SK-N-SH treated with all-trans-retinoic acid at 6 μM for 48 hours (cell line): ENCODE results near the gene CNNM3.

Source experiments
- ATAC-seq: fragments of 200-7000 bp; cut with Tn5 transposase; 3 replicates; pipeline ENCODE4 v1.9.1; 2020; ENCODE audit warnings: mild to moderate bottlenecking, moderate library complexity
- BACH2 ChIP-seq: fragments of 250-450 bp; sonication (Bioruptor Pico); IDR thresholded peaks from 2 replicates; pipeline ENCODE4 v1.9.0; 2021; ENCODE audit warnings: mild to moderate bottlenecking, borderline replicate concordance
- CREB5 ChIP-seq: fragments of 250-450 bp; sonication (Bioruptor Pico); IDR thresholded peaks from 2 replicates; pipeline ENCODE4 v1.5.1; 2020; ENCODE audit warnings: low read depth, mild to moderate bottlenecking, moderate library complexity
- CSDC2 ChIP-seq: fragments of 250-450 bp; sonication (Bioruptor Pico); IDR thresholded peaks from 2 replicates; pipeline ENCODE4 v1.5.0; 2020; ENCODE audit warnings: mild to moderate bottlenecking, moderate library complexity
- GLIS3 ChIP-seq: fragments of 250-450 bp; sonication (Bioruptor Pico); IDR thresholded peaks from 2 replicates; pipeline ENCODE4 v1.5.0; 2020; ENCODE audit warnings: mild to moderate bottlenecking, moderate library complexity
- ISL1 ChIP-seq: fragments of 250-450 bp; sonication (Bioruptor Pico); IDR thresholded peaks from 2 replicates; pipeline ENCODE4 v2.1.2; 2022; ENCODE audit warnings: mild to moderate bottlenecking, moderate library complexity
- OSR1 ChIP-seq: fragments of 250-450 bp; sonication (Bioruptor Pico); IDR thresholded peaks from 2 replicates; pipeline ENCODE4 v1.8.0; 2022; ENCODE audit warnings: moderate library complexity, mild to moderate bottlenecking, inconsistent platforms
- POU6F1 ChIP-seq: fragments of 250-450 bp; sonication (Bioruptor Pico); IDR thresholded peaks from 2 replicates; pipeline ENCODE4 v1.8.0; 2021; ENCODE audit warnings: low read depth, mild to moderate bottlenecking, moderate library complexity, borderline replicate concordance
- PPARA ChIP-seq: fragments of 250-450 bp; sonication (Bioruptor Pico); IDR thresholded peaks from 2 replicates; pipeline ENCODE4 v1.5.0; 2020; ENCODE audit warnings: mild to moderate bottlenecking, borderline replicate concordance
- RARB ChIP-seq: fragments of 250-450 bp; sonication (Bioruptor Pico); IDR thresholded peaks from 2 replicates; pipeline ENCODE4 v1.8.0; 2021; ENCODE audit warnings: mild to moderate bottlenecking, moderate library complexity
- SNAI2 ChIP-seq: fragments of 250-450 bp; sonication (Bioruptor Pico); IDR thresholded peaks from 2 replicates; pipeline ENCODE4 v1.5.0; 2020; ENCODE audit warnings: mild to moderate bottlenecking, moderate library complexity
- TCF4 ChIP-seq: fragments of 250-450 bp; sonication (Bioruptor Pico); IDR thresholded peaks from 2 replicates; pipeline ENCODE4 v1.8.0; 2021; ENCODE audit warnings: mild to moderate bottlenecking, moderate library complexity, borderline replicate concordance
- ZC3H10 ChIP-seq: fragments of 250-450 bp; sonication (Bioruptor Pico); IDR thresholded peaks from 2 replicates; pipeline ENCODE4 v1.5.1; 2021; ENCODE audit warnings: mild to moderate bottlenecking, moderate library complexity
- ZFP3 ChIP-seq: fragments of 250-450 bp; sonication (Bioruptor Pico); IDR thresholded peaks from 2 replicates; pipeline ENCODE4 v1.5.0; 2020; ENCODE audit warnings: mild to moderate bottlenecking, moderate library complexity
- ZFP30 ChIP-seq: fragments of 450-650 bp; formaldehyde crosslinking; IDR thresholded peaks from 2 replicates; pipeline ENCODE4 v1.5.0; 2022; ENCODE audit warnings: mild to moderate bottlenecking, moderate library complexity
- ZNF565 ChIP-seq: fragments of 450-650 bp; formaldehyde crosslinking; conservative IDR thresholded peaks from 2 replicates; pipeline ENCODE4 v1.5.0; 2020; ENCODE audit warnings: low read depth, mild to moderate bottlenecking, moderate library complexity
- ZNF70 ChIP-seq: fragments of 450-650 bp; formaldehyde crosslinking; IDR thresholded peaks from 2 replicates; pipeline ENCODE4 v1.5.0; 2020; ENCODE audit warnings: mild to moderate bottlenecking, moderate library complexity
- TF ChIP-seq, protein P1 (sequence below): fragments of 250-450 bp; sonication (Bioruptor Pico); IDR thresholded peaks from 2 replicates; pipeline ENCODE4 v1.5.0; 2020; ENCODE audit warnings: mild to moderate bottlenecking, moderate library complexity
- TF ChIP-seq, protein P2 (sequence below): fragments of 250-450 bp; sonication (Bioruptor Pico); IDR thresholded peaks from 2 replicates; pipeline ENCODE4 v1.8.0; 2020; ENCODE audit warnings: mild to moderate bottlenecking, moderate library complexity, borderline replicate concordance
- TF ChIP-seq, protein P3 (sequence below): fragments of 250-450 bp; sonication (Bioruptor Pico); IDR thresholded peaks from 2 replicates; pipeline ENCODE4 v1.5.1; 2021; ENCODE audit warnings: mild to moderate bottlenecking, moderate library complexity

The CNNM3 gene

DNA sequence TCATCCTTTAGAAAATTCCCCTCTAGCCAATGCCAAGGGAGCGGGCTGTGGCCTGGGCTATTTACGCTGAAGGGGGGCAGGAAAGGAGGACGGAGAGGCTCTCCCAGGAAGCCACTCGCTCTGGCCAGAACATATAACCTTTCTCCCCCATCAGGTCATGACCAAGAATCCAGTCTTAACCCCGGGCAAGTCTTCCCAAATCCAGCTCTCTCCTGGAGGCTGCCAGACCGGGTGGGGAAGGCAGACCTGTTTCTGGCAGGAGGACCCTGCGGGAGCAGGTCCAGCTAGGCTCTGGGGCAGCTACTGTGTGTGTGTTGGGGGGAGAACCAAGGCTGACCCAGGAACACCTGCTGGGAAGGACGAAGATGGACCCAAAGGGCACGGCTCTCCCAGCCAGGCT lies 67.2 kb downstream of the CNNM3 start:
- TF ChIP-seq ISL1 (no peak), TCF4 (CRISPR knock-in tag) (no peak), ZNF565 (CRISPR knock-in tag) (no peak), GLIS3 (no peak), ZC3H10 (CRISPR knock-in tag) (no peak), CSDC2 (CRISPR knock-in tag) (no peak), ZFP3 (no peak), CREB5 (CRISPR knock-in tag) (no peak), ZFP30 (CRISPR knock-in tag) (no peak), ZNF70 (no peak), PPARA (no peak), BACH2 (CRISPR knock-in tag) (no peak), SNAI2 (CRISPR knock-in tag) (no peak), OSR1 (no peak), RARB (CRISPR knock-in tag) (no peak), POU6F1 (CRISPR knock-in tag) (no peak)
- TF ChIP-seq, protein P1, sequence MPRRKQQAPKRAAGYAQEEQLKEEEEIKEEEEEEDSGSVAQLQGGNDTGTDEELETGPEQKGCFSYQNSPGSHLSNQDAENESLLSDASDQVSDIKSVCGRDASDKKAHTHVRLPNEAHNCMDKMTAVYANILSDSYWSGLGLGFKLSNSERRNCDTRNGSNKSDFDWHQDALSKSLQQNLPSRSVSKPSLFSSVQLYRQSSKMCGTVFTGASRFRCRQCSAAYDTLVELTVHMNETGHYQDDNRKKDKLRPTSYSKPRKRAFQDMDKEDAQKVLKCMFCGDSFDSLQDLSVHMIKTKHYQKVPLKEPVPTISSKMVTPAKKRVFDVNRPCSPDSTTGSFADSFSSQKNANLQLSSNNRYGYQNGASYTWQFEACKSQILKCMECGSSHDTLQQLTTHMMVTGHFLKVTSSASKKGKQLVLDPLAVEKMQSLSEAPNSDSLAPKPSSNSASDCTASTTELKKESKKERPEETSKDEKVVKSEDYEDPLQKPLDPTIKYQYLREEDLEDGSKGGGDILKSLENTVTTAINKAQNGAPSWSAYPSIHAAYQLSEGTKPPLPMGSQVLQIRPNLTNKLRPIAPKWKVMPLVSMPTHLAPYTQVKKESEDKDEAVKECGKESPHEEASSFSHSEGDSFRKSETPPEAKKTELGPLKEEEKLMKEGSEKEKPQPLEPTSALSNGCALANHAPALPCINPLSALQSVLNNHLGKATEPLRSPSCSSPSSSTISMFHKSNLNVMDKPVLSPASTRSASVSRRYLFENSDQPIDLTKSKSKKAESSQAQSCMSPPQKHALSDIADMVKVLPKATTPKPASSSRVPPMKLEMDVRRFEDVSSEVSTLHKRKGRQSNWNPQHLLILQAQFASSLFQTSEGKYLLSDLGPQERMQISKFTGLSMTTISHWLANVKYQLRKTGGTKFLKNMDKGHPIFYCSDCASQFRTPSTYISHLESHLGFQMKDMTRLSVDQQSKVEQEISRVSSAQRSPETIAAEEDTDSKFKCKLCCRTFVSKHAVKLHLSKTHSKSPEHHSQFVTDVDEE (CRISPR knock-in tag): no peak
- TF ChIP-seq, protein P2, sequence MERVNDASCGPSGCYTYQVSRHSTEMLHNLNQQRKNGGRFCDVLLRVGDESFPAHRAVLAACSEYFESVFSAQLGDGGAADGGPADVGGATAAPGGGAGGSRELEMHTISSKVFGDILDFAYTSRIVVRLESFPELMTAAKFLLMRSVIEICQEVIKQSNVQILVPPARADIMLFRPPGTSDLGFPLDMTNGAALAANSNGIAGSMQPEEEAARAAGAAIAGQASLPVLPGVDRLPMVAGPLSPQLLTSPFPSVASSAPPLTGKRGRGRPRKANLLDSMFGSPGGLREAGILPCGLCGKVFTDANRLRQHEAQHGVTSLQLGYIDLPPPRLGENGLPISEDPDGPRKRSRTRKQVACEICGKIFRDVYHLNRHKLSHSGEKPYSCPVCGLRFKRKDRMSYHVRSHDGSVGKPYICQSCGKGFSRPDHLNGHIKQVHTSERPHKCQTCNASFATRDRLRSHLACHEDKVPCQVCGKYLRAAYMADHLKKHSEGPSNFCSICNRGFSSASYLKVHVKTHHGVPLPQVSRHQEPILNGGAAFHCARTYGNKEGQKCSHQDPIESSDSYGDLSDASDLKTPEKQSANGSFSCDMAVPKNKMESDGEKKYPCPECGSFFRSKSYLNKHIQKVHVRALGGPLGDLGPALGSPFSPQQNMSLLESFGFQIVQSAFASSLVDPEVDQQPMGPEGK (CRISPR knock-in tag): no peak
- TF ChIP-seq, protein P3, sequence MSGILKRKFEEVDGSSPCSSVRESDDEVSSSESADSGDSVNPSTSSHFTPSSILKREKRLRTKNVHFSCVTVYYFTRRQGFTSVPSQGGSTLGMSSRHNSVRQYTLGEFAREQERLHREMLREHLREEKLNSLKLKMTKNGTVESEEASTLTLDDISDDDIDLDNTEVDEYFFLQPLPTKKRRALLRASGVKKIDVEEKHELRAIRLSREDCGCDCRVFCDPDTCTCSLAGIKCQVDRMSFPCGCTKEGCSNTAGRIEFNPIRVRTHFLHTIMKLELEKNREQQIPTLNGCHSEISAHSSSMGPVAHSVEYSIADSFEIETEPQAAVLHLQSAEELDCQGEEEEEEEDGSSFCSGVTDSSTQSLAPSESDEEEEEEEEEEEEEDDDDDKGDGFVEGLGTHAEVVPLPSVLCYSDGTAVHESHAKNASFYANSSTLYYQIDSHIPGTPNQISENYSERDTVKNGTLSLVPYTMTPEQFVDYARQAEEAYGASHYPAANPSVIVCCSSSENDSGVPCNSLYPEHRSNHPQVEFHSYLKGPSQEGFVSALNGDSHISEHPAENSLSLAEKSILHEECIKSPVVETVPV (CRISPR knock-in tag): no peak
- no peak for ATAC-seq
